Endothelial cell (in vitro differentiated cells): ENCODE measurements around the gene GGTA1. TPM values are rescaled to one million over a fixed set of nuclear protein-coding genes. Genes with fewer than 3 reads are reported as not detected.
A peak's percentile ranks its signal among the peaks of the same experiment; 100 is the strongest.

Experiments
- DNase-seq: peaks from one replicate; pipeline ENCODE4 v3.0.0; 2021; ENCODE audit warnings: low spot score
- H3K27ac Mint-ChIP-seq: one replicate; pipeline ENCODE4 v1.8.0; 2021; ENCODE audit warnings: mixed read lengths, inconsistent platforms; ENCODE audit not compliant: unreplicated experiment
- H3K27me3 Mint-ChIP-seq: one replicate; pipeline ENCODE4 v1.8.0; 2021; ENCODE audit warnings: mild to moderate bottlenecking, moderate library complexity, mixed read lengths, inconsistent platforms; ENCODE audit not compliant: unreplicated experiment
- H3K36me3 Mint-ChIP-seq: one replicate; pipeline ENCODE4 v1.8.0; 2021; ENCODE audit warnings: mild to moderate bottlenecking, low read depth, mixed read lengths, inconsistent platforms; ENCODE audit not compliant: unreplicated experiment
- H3K4me1 Mint-ChIP-seq: one replicate; pipeline ENCODE4 v1.8.0; 2021; ENCODE audit warnings: mild to moderate bottlenecking, mixed read lengths, inconsistent platforms; ENCODE audit not compliant: unreplicated experiment
- H3K4me3 Mint-ChIP-seq: one replicate; pipeline ENCODE4 v1.8.0; 2021; ENCODE audit warnings: mild to moderate bottlenecking, mixed read lengths, inconsistent platforms; ENCODE audit not compliant: unreplicated experiment
- H3K9me3 Mint-ChIP-seq: one replicate; pipeline ENCODE4 v1.8.0; 2021; ENCODE audit warnings: mixed read lengths, inconsistent platforms; ENCODE audit not compliant: unreplicated experiment
- total RNA-seq: library from RNA; stranded (reverse); fragmentation: NEBNext Ultra II Directional; extraction: Animal tissue kit (Norgen Biotek cat#: 25700); gene quantifications from one replicate; pipeline ENCODE4 v1.2.1, GENCODE V29; 2021; ENCODE audit not compliant: unreplicated experiment
- TF ChIP-seq, protein P1 (sequence below): fragments of 200-600 bp; sonication (generic); IDR thresholded peaks from one replicate; pipeline ENCODE4 v1.5.0; 2021; ENCODE audit warnings: antibody characterized with exemption; ENCODE audit not compliant: unreplicated experiment

Gene GGTA1
- total RNA-seq, 1 donor from 2014 or later: 19.7 TPM

DNA sequence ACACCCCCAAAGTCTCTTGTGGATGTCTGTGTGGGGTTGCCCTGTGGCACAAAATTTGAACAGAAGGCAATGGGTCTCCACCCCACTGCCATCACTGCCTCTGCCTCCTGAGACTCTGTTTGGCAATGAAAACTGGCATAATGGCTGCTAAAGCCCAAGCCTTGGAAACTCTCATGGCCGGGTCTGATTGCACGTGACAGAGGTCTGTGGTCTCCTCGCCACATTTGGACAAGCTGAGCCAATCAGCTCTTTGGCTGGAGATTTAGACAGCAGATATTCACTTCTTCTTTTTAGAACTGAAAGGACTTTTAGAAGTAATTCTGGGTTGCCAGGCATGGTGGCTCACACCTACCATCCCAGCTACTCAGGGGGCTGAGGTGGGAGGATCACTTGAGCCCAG, 5.5 kb downstream of the GGTA1 start:
- peaks cover 14% of the 10 kb centered on the region for H3K36me3 Mint-ChIP-seq
- no peaks in the 10 kb centered on the region for H3K9me3 Mint-ChIP-seq
- TF ChIP-seq, protein P1, sequence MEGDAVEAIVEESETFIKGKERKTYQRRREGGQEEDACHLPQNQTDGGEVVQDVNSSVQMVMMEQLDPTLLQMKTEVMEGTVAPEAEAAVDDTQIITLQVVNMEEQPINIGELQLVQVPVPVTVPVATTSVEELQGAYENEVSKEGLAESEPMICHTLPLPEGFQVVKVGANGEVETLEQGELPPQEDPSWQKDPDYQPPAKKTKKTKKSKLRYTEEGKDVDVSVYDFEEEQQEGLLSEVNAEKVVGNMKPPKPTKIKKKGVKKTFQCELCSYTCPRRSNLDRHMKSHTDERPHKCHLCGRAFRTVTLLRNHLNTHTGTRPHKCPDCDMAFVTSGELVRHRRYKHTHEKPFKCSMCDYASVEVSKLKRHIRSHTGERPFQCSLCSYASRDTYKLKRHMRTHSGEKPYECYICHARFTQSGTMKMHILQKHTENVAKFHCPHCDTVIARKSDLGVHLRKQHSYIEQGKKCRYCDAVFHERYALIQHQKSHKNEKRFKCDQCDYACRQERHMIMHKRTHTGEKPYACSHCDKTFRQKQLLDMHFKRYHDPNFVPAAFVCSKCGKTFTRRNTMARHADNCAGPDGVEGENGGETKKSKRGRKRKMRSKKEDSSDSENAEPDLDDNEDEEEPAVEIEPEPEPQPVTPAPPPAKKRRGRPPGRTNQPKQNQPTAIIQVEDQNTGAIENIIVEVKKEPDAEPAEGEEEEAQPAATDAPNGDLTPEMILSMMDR: no peak
- no peak for DNase-seq
- peak overlapping the region; percentile 75 for H3K27ac Mint-ChIP-seq
- H3K4me3 Mint-ChIP-seq: no peak overlapping the region
- H3K27me3 Mint-ChIP-seq: peaks cover 13% of the 10 kb centered on the region
- H3K4me1 Mint-ChIP-seq: peaks cover 63% of the 10 kb centered on the region

DNA sequence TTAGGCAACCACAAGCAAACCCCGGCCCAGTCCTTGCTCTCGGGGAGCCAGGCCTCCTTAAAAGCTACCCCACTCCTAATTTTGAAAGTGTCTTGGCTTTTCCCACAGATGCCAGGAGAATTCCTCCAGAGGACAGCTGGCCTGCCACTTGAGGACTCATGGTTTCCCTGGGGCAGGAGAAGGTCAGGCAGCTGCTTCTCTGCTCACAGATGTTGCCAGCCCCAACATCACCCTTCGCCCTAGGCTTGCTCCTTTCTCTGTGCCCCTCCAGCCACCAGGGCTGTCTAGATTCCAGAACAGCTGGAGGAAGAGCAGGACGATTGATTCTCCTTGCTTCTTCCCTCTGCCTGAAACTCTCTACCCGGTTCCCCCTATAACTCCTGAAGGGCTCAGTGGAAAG, 8.5 kb downstream of the GGTA1 start:
- no peak for DNase-seq
- Mint-ChIP-seq H3K36me3 (peaks cover 12% of the 10 kb centered on the region), H3K9me3 (no peaks in the 10 kb centered on the region), H3K4me1 (peaks cover 59% of the 10 kb centered on the region), H3K27me3 (peaks cover 13% of the 10 kb centered on the region), H3K27ac (peak overlapping the region; percentile 37), H3K4me3 (no peak overlapping the region)
- TF ChIP-seq, protein P1: no peak

DNA sequence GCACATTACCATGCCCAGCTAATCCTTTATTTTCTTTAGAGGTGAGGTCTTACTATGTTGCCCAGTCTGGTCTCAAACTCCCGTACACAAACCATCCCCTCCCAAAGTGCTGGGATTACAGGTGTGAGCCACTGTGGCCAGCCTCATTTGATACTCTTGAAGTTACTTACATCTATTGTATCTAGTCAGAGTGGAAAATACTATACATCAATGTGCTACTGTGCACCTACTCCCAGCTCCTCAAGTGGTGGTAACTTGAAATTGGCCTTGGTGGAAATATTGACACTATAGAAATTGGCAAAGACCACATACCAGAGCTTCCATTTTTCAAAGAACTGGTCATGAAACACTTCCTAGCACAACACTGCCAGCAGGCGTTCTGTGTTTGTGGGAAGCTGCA, 10.3 kb downstream of the GGTA1 start:
- Mint-ChIP-seq H3K4me1 (peaks cover 62% of the 10 kb centered on the region), H3K36me3 (peaks cover 4% of the 10 kb centered on the region), H3K27me3 (peaks cover 12% of the 10 kb centered on the region), H3K4me3 (no peak overlapping the region), H3K9me3 (no peaks in the 10 kb centered on the region), H3K27ac (no peak overlapping the region)
- TF ChIP-seq, protein P1: no peak
- no peak for DNase-seq

DNA sequence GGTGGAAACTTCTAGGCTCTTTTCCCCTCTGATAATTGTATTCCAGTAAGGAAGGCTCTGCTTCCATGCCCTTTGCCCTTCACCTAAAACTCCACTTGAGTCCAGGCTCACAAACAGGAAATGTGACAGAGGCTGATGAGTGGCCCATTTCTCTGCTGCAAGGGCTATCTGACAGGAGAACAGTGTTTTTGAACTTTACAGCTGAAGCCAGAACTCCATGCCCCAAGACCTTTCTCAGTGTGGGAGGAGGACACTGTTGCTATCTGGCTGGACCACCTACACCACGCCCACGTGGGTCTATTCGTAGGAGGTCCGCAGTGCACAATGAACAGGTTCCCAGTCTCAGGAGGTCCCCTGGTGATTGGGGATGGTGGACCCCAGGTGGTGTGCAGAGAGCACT, 13.6 kb downstream of the GGTA1 start:
- Mint-ChIP-seq H3K9me3 (no peaks in the 10 kb centered on the region), H3K36me3 (peaks cover 4% of the 10 kb centered on the region), H3K27ac (peak overlapping the region; percentile 52), H3K4me3 (no peak overlapping the region), H3K4me1 (peaks cover 41% of the 10 kb centered on the region), H3K27me3 (peaks cover 1% of the 10 kb centered on the region)
- DNase-seq: no peak
- TF ChIP-seq, protein P1: no peak

DNA sequence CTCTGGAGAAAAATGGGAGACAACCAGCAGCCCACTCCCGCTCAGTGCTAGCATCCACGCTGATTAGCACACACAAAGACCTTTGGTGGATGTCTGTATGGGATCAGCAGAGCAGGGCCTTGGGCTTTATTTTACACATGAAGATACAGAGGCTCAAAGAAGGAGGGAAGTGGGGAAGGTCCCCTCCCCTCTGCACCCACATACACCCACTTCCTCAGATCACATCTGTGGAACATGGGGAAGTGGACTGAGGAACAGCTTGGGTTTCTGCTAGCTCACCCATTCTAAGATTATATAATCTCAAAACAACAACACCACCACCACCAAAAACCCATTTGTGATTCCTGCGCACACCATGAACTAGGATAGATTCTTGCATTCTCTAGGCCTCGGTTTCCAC, 14.0 kb downstream of the GGTA1 start:
- no peaks in the 10 kb centered on the region for H3K9me3 Mint-ChIP-seq
- peaks cover 1% of the 10 kb centered on the region for H3K36me3 Mint-ChIP-seq
- peak overlapping the region; percentile 52 for H3K27ac Mint-ChIP-seq
- H3K4me1 Mint-ChIP-seq: peaks cover 38% of the 10 kb centered on the region
- no peak overlapping the region for H3K4me3 Mint-ChIP-seq
- no peak for DNase-seq
- TF ChIP-seq, protein P1: no peak
- peaks cover 1% of the 10 kb centered on the region for H3K27me3 Mint-ChIP-seq
